Activated CD4-positive, alpha-beta memory T cell treated with anti-CD3 and anti-CD28 coated beads, Interleukin-2, amount 10 ng/mL, durations not matched to agents 7 days and 5 days (primary cell): ENCODE data around the gene CNNM4. TPM values are rescaled to one million over a fixed set of nuclear protein-coding genes. Genes with fewer than 3 reads are reported as not detected.
A peak's percentile ranks its signal among the peaks of the same experiment; 100 is the strongest.

ENCODE experiments used
- CTCF ChIA-PET: fragments of 350-600 bp; sonication (Branson Sonifier 250); formaldehyde crosslinking; loops from one replicate; lab custom pipeline; 2021; ENCODE audit warnings: antibody characterized with exemption, inconsistent platforms; lab: Charles Lee
- POLR2A ChIA-PET: fragments of 350-600 bp; sonication (Branson Sonifier 250); formaldehyde crosslinking; loops from one replicate; lab custom pipeline; 2021; ENCODE audit warnings: antibody characterized with exemption; lab: Charles Lee
- DNase-seq: peaks from one replicate; pipeline ENCODE4 v3.0.0-alpha.2; 2020
- H3K27ac Mint-ChIP-seq: one replicate; pipeline ENCODE4 v1.8.0; 2021; ENCODE audit warnings: mild to moderate bottlenecking, mixed read lengths
- H3K27me3 Mint-ChIP-seq: one replicate; pipeline ENCODE4 v1.8.0; 2021; ENCODE audit warnings: mixed read lengths
- H3K36me3 Mint-ChIP-seq: one replicate; pipeline ENCODE4 v1.8.0; 2021; ENCODE audit warnings: low read depth, mixed read lengths
- H3K4me1 Mint-ChIP-seq: one replicate; pipeline ENCODE4 v1.8.0; 2021; ENCODE audit warnings: mixed read lengths
- H3K4me3 Mint-ChIP-seq: one replicate; pipeline ENCODE4 v1.8.0; 2021; ENCODE audit warnings: mild to moderate bottlenecking, mixed read lengths
- H3K9me3 Mint-ChIP-seq: one replicate; pipeline ENCODE4 v1.8.0; 2021; ENCODE audit warnings: mixed read lengths
- total RNA-seq, 2 experiments: library from RNA; stranded (reverse); gene quantifications; one replicate each; pipeline ENCODE4 v1.2.3, GENCODE V29; 2021

The CNNM4 gene
- total RNA-seq, 2 experiments from 2014 or later, result 8.6 to 9.4 TPM

DNA sequence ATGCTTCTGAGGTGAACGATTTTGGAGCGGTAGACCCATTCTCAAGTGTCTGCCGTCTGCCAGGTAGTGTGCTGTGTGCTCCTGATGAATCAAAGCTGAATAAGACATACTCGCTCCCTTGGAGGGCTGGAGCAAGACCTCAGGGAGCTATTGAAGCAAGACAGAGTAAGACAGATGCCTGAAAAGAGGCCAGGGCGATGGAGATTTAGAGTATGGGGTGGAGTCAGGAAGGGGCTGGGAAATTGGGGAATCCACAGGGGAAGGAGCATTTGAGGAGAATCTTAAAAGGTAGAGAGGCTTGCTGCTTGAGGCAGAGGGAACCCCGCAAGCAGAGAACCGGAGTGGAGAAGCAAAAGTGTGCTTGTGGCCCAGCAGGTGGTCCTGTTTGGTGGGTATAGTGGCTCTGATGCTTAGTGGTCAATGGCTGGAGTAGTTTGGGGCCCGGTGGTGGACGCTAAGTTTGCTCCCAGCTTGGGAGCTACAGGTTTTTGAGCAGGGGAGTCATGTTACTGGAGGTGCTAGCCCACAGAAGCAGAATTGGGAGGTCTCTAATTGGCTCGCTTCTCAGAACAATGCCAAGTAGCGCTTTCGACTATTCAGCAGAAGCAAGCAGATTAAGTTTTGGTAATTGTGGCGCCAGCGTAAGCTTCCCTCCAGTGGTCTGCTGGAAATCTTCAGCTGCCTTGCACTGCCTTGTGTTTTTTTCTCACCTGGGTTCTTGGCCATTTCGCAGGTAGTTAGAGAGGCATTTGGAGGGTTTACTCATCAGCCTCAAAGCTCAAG, 2.0 kb downstream of the CNNM4 start:
- Mint-ChIP-seq H3K27ac (no peak overlapping the region), H3K27me3 (no peaks in the 10 kb centered on the region), H3K36me3 (no peaks in the 10 kb centered on the region), H3K4me3 (peak overlapping the region; percentile 83), H3K4me1 (peaks cover 56% of the 10 kb centered on the region), H3K9me3 (no peaks in the 10 kb centered on the region)
- POLR2A ChIA-PET, result interaction anchor here (0.9 to 2.7 kb wide), 9 partner anchors 11 to 226 kb away, joined by 3 to 13 read pairs (median 5); partner anchors contain the start of genes ANKRD39, ARID5A, CNNM3 and KANSL3
- CTCF ChIA-PET, result interaction anchor here (0.8 to 5.2 kb wide), 22 partner anchors 9 to 496 kb away, joined by 3 to 67 read pairs (median 4); partner anchors contain the start of gene CNNM3
- DNase-seq, result no peak

DNA sequence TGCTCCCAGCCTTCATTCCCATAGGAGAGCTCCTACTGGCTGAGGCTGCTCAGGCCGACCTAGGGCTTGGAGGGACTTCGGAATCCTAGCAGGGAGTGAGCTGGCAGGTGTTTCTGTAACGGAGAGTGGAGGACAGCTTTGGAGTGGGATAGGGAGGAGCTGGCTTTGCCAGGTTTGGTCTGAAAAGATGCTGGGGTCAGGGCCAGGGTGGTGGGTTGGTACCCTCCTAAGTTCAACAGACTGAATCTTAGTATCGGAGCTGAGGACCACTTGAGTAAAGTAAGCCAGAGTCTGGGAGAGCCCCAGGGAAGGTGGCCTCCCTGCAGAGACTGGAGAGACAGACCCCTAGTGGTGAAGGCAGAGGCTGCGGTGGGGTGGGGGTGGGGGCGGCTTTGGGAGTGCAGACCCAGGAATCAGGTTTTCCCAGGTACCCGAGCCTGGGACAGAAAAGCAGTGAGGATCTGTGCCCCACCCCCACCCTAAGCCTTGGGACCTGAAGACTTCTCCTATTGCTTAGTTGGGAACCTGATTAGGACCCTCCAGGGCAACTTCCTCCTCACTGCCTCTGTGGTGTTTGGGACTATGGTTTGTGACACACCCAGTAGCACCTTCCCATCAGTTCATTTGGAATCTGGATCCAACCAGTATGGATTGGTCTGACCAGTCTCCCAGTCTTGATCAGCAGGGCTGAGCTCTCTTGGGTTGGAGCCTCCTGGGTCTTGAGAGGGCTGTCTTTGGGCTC, 3.0 kb downstream of the CNNM4 start:
- Mint-ChIP-seq H3K4me3 (peak overlapping the region; percentile 83), H3K27ac (no peak overlapping the region), H3K4me1 (peaks cover 56% of the 10 kb centered on the region), H3K27me3 (no peaks in the 10 kb centered on the region), H3K36me3 (no peaks in the 10 kb centered on the region), H3K9me3 (no peaks in the 10 kb centered on the region)
- ChIA-PET POLR2A (interaction anchor here (0.6 to 2.7 kb wide), 6 partner anchors 10 to 227 kb away, joined by 3 to 13 read pairs (median 6); partner anchors contain the start of genes ANKRD39, ARID5A, CNNM3 and KANSL3), CTCF (interaction anchor here (0.7 to 5.2 kb wide), 17 partner anchors 10 to 356 kb away, joined by 3 to 67 read pairs (median 4); partner anchors contain the start of gene CNNM3)
- no peak for DNase-seq

DNA sequence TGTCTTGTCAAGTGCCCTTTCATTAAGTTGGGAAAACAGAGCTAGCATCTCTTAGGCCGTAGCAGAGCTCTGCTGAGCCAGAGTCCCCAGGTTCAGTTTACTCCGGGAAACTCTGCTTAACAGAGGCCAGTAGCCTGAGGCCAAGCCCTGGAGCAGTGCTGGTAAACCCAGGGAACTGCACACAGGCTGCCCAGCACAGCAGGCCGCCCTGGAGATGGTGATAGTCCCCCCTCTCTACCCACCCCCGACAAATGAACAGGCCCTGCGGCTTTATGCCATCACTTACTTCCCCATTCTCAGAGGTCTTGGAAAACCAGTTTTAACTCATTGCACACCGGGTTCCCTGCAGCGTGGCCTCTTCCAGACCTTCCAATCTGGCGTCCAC, 3.5 kb downstream of the CNNM4 start:
- peaks cover 52% of the 10 kb centered on the region for H3K4me1 Mint-ChIP-seq
- H3K27me3 Mint-ChIP-seq, result no peaks in the 10 kb centered on the region
- H3K9me3 Mint-ChIP-seq, result no peaks in the 10 kb centered on the region
- H3K36me3 Mint-ChIP-seq, result no peaks in the 10 kb centered on the region
- ChIA-PET CTCF (interaction anchor here (0.6 to 5.2 kb wide), 5 partner anchors 10 to 210 kb away, joined by 3 to 67 read pairs (median 4); partner anchors contain the start of gene CNNM3), POLR2A (interaction anchor here (0.6 to 2.7 kb wide), 3 partner anchors 10 to 126 kb away, joined by 3 to 13 read pairs (median 13); partner anchors contain the start of gene KANSL3)
- H3K4me3 Mint-ChIP-seq, result no peak overlapping the region
- DNase-seq, result no peak
- H3K27ac Mint-ChIP-seq, result no peak overlapping the region

DNA sequence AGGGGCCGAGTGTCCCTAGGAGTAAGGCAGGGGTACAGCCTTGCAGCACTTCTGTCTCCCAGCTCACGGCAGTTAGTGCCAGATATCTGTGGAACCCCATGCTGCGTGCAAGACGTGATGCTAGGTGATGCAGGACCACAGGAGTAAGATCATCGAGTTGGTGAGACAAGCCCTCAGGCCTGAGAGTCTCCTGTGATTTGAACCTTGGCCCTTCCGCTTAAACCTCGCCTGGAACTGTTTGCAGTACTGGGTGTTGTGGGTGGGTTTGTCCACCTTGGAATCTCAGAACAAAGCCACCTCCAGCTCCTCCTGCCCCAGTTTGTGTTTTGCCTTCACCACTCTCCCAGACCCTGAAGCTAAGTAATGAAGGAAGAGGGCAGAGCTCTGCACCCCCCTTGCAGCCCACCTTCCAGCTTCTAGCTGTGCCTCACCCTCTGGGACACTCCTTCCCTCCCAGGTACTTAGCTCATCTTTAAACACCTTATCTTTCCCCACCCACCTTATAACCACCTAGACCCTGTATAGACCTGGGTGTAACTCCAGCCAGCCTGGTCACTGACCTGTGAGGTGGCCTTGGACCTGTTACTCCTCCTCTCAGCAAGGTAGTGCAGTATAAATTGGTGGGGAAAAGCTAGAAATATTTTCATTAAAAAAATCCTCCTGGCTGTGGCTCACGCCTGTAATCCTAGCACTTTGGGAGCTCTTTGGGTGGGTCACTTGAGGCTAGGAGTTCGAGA, 6.6 kb downstream of the CNNM4 start:
- Mint-ChIP-seq H3K4me3 (no peak overlapping the region), H3K27ac (no peak overlapping the region), H3K36me3 (no peaks in the 10 kb centered on the region), H3K9me3 (no peaks in the 10 kb centered on the region), H3K4me1 (peaks cover 33% of the 10 kb centered on the region), H3K27me3 (no peaks in the 10 kb centered on the region)
- ChIA-PET POLR2A (no interaction called here), CTCF (interaction anchor here (1.2 kb wide), 1 partner anchor 137 kb away, joined by 4 read pairs; no protein-coding TSS in a partner anchor)
- DNase-seq, result no peak

DNA sequence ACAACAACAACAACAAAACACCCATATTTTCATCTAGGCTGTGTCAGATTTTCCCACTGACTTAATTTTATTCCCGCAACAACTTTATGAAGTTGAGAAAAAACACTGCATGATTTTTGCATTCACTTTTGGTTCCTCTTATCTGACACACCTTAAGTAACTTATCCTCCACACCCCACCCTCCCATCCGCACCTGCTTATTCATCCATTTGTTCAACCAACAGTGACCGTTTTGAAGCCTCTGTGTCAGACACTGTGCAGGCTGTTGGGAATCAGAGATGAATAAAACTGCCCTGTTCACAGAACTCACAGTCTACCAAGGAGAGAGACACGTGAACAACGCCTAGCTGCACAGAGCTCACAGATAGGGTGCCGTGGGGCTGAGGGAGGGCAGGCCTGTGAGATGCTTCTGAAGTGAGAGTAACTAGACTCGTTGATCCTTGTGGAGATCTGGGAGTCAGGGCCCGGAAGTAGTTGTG, 7.4 kb downstream of the CNNM4 start:
- Mint-ChIP-seq H3K4me3 (no peak overlapping the region), H3K36me3 (peaks cover 3% of the 10 kb centered on the region), H3K9me3 (no peaks in the 10 kb centered on the region), H3K4me1 (peaks cover 32% of the 10 kb centered on the region), H3K27ac (no peak overlapping the region), H3K27me3 (no peaks in the 10 kb centered on the region)
- CTCF ChIA-PET, result interaction anchor here (1.2 kb wide), 1 partner anchor 138 kb away, joined by 4 read pairs; no protein-coding TSS in a partner anchor
- POLR2A ChIA-PET, result no interaction called here
- DNase-seq, result no peak

DNA sequence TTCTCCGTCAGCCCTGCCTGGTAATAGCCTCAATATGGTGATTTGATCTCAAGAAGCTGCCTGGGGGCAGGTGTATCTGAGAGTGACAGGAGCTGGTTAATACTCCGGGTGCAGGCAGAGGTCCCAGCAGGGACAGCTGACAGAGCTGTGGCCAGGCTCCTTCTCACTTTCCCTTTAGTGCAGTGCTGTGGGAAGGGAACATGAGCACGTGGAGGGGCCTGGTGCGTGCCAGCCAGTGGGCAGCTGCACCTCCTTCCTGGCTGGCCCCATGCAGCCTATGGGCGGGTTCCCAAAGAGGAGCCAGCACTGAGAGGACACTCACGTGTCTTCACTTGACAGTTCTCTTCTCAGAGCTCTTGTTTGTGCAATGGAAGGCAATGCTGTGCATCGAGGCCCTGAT, 9.1 kb downstream of the CNNM4 start:
- ChIA-PET POLR2A (no interaction called here), CTCF (interaction anchor here (1.2 kb wide), 1 partner anchor 8 kb away, joined by 3 read pairs; no protein-coding TSS in a partner anchor)
- H3K36me3 Mint-ChIP-seq, result peaks cover 3% of the 10 kb centered on the region
- peaks cover 30% of the 10 kb centered on the region for H3K4me1 Mint-ChIP-seq
- no peak overlapping the region for H3K27ac Mint-ChIP-seq
- H3K4me3 Mint-ChIP-seq, result no peak overlapping the region
- DNase-seq, result no peak
- H3K27me3 Mint-ChIP-seq, result no peaks in the 10 kb centered on the region
- no peaks in the 10 kb centered on the region for H3K9me3 Mint-ChIP-seq

DNA sequence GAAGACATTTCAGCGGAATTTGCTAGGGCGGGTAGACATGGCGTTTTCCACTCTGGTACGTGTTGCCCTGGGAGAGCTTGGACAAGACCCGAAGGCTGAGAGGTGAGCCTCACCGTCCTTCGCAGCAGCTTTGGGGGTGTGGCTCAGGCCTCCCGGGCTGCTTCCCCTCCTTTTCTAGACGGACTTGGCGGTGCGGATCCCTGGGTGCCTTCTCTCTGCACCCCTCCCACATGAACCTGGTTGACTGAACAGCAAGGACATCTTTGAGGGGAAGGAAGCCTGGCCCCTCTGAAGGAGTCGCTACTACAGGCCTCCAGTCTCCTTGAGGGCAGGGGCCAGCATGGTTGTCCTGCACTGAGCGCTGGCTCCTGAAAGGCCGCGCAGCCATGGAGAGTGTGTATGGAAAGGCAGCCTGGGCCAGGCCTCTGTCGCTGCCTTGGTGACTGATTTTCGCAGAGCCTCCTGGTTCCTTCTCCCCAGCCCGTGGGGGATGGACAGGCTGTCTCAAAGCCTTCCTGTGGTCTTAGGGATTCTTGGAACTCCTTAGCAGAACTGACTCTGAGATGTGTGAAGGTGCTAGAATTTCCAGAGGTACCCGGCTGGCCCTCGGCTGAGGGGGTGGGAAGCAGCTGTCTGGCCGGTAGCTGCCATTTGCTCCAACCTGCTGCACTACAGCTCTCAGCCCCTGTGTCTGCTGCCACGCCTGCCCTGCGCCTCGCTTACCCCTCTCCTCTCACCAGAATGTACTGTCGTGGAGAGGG, 9.9 kb downstream of the CNNM4 start:
- peaks cover 33% of the 10 kb centered on the region for H3K4me1 Mint-ChIP-seq
- no peak overlapping the region for H3K4me3 Mint-ChIP-seq
- H3K27ac Mint-ChIP-seq, result no peak overlapping the region
- no peak for DNase-seq
- ChIA-PET CTCF (interaction anchor here (1.2 kb wide), 1 partner anchor 9 kb away, joined by 3 read pairs; no protein-coding TSS in a partner anchor), POLR2A (no interaction called here)
- no peaks in the 10 kb centered on the region for H3K27me3 Mint-ChIP-seq
- peaks cover 3% of the 10 kb centered on the region for H3K36me3 Mint-ChIP-seq
- H3K9me3 Mint-ChIP-seq, result no peaks in the 10 kb centered on the region

DNA sequence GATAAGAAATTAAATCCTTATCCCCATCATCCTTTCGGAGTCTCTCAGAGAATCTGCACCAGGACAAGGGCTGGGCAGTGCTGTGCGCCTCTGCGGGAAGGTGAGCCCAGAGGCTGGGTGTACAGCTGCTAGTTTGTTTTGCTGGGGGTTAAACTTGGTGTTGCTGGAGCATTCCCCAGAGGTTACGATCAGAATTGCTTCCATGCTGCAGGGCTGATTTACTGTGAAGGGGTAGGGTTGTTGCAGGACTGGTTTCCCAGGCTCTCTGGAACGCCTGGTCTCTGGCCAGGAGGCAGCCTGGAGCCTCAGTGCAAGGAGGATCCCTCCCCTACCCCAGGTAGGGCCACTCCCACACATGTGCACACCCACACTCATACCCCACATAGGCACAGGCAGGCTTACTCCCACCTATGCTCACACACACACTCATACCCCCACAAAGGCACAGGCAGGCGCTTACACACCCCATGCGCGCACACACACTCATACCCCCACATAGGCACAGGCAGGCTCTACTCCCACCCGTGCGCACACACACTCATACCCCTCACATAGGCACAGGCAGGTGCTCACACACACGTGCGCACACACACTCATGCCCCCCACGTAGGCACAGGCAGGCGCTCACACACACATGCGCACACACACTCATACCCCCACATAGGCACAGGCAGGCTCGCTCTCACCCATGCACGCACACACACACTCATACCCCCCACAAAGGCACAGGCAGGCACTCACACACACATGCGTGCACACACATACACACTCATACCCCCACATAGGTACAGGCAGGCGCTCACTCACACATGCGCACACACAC, 11.3 kb downstream of the CNNM4 start:
- POLR2A ChIA-PET, result no interaction called here
- Mint-ChIP-seq H3K4me3 (no peak overlapping the region), H3K4me1 (peaks cover 30% of the 10 kb centered on the region), H3K27ac (no peak overlapping the region), H3K36me3 (peaks cover 3% of the 10 kb centered on the region), H3K9me3 (no peaks in the 10 kb centered on the region), H3K27me3 (no peaks in the 10 kb centered on the region)
- no peak for DNase-seq
- CTCF ChIA-PET, result no interaction called here

DNA sequence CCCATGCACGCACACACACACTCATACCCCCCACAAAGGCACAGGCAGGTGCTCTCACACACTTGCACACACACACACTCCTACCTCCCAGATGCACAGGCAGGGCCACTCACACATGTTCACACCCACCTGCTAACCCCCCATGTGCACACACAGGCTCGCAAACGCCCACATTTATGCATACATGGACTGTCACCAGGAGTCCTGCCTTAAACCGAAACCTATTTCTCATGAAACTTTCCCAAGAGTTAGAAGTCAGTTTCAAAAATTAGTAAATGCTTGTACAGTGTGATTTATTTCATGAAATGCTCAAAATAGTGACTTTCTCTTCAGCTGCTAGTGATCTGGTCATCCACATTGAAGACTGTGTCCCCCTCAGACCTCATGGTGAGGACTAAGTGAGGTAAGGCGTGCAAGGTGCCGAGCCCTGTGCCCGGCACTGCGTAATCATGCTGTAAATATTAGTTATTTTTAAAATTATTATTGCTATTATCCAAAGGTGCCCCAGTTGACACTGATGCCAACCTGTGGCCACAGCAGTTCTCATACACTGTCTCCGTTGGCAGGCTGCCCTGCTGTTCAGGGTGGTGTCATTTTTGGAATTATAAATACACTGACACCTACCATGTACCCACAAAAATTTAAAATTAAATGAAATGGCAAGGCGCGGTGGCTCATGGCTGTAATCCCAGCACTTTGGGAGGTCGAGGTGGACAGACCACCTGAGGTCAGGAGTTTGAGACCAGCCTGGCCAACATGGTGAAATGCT, 12.4 kb downstream of the CNNM4 start:
- H3K4me1 Mint-ChIP-seq, result peaks cover 28% of the 10 kb centered on the region
- peaks cover 3% of the 10 kb centered on the region for H3K36me3 Mint-ChIP-seq
- no peak overlapping the region for H3K27ac Mint-ChIP-seq
- peak overlapping the region; percentile 43 for H3K4me3 Mint-ChIP-seq
- no peak for DNase-seq
- CTCF ChIA-PET, result interaction anchor here (0.8 to 3.9 kb wide), 8 partner anchors 11 to 178 kb away, joined by 3 to 67 read pairs (median 4); partner anchors contain the start of genes ANKRD39, CNNM3 and CNNM4
- H3K9me3 Mint-ChIP-seq, result no peaks in the 10 kb centered on the region
- POLR2A ChIA-PET, result interaction anchor here (0.5 to 2.2 kb wide), 9 partner anchors 8 to 85 kb away, joined by 3 to 13 read pairs (median 4); partner anchors contain the start of genes ANKRD39 and CNNM4
- no peaks in the 10 kb centered on the region for H3K27me3 Mint-ChIP-seq

DNA sequence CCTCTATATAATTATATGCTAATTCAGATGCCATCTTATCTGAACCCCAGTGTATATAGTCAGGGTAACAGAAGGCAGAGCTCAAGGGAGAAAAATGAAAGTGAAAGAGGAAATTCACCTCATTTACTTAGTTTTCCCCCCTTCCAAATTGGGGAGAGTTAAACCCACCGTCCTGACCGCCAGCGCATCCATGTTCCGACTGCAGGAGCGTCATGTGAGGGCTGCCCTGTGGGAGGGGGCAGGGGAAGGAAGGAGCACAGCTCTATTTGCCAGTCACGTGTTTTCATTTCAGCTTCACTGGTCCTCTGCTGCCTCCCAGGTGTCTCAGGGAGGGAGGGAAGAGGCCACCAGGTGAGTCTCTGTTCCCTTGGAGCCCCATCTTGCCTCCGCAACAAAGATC, 13.2 kb downstream of the CNNM4 start:
- H3K4me3 Mint-ChIP-seq, result peak overlapping the region; percentile 77
- CTCF ChIA-PET, result interaction anchor here (0.8 to 3.9 kb wide), 12 partner anchors 11 to 351 kb away, joined by 3 to 67 read pairs (median 4); partner anchors contain the start of genes ANKRD39, CNNM3 and CNNM4
- H3K27me3 Mint-ChIP-seq, result no peaks in the 10 kb centered on the region
- no peaks in the 10 kb centered on the region for H3K9me3 Mint-ChIP-seq
- peaks cover 28% of the 10 kb centered on the region for H3K4me1 Mint-ChIP-seq
- POLR2A ChIA-PET, result interaction anchor here (0.5 to 2.2 kb wide), 11 partner anchors 9 to 157 kb away, joined by 3 to 13 read pairs (median 4); partner anchors contain the start of genes ANKRD39, CNNM3 and CNNM4
- peak; percentile 58 for DNase-seq
- H3K27ac Mint-ChIP-seq, result peak overlapping the region; percentile 65
- peaks cover 3% of the 10 kb centered on the region for H3K36me3 Mint-ChIP-seq
